GM12892 (cell line): ENCODE results near the gene FCRL2.

ENCODE experiments used
- POLR2A ChIP-seq: IDR thresholded peaks from 2 replicates; pipeline ENCODE4 v1.6.1; 2011; ENCODE audit warnings: low read depth, low read length, control low read depth
- TAF1 ChIP-seq: IDR thresholded peaks from 2 replicates; pipeline ENCODE4 v1.6.1; 2011; ENCODE audit warnings: low read depth, mild to moderate bottlenecking, control low read depth, low read length, borderline replicate concordance

- no peak for TF ChIP-seq POLR2A
- TF ChIP-seq TAF1, result no peak
These were observed 3.2 kb downstream of the FCRL2 start for GRCh38 chr1:157773493-157774350.
